K562 (cell line): ENCODE results near the gene C9. TPM values are rescaled to one million over a fixed set of nuclear protein-coding genes. Genes with fewer than 3 reads are reported as not detected.

Experiments used
- ATF1 ChIP-seq, 2 experiments: fragments of 450-650 bp in 1 of 2; IDR thresholded peaks; 2 replicates each; pipeline ENCODE4 v1.6.1; 2016; ENCODE audit warnings: missing compliant biosample characterization in 1 of 2, missing genetic modification characterization in 1 of 2
- CBX8 ChIP-seq: fragments of 200-600 bp; sonication (generic); IDR thresholded peaks from 2 replicates; pipeline ENCODE4 v1.6.1; 2012; ENCODE audit warnings: borderline replicate concordance, mixed run types, low read depth, mild to moderate bottlenecking, moderate library complexity, mixed read lengths, low read length, control low read depth, inconsistent platforms; ENCODE audit not compliant: poor library complexity, severe bottlenecking; ENCODE audit errors: extremely low read depth
- FIP1L1 ChIP-seq: fragments of 200-400 bp; formaldehyde crosslinking; IDR thresholded peaks from 2 replicates; pipeline ENCODE4 v1.6.1; 2018; ENCODE audit warnings: mild to moderate bottlenecking, low read depth, low read length; ENCODE audit not compliant: poor library complexity, severe bottlenecking
- GATA2 ChIP-seq: sonication (generic); formaldehyde crosslinking; IDR thresholded peaks from 2 replicates; pipeline ENCODE4 v1.4.0; 2020; ENCODE audit warnings: mild to moderate bottlenecking, missing genetic modification reagents
- HMGN3 ChIP-seq: IDR thresholded peaks from 2 replicates; pipeline ENCODE4 v1.6.1; 2011; ENCODE audit warnings: borderline replicate concordance, low read depth, mild to moderate bottlenecking, mixed read lengths, low read length; ENCODE audit not compliant: insufficient read length; ENCODE audit errors: extremely low read depth
- MAZ ChIP-seq, 2 experiments: fragments of 450-650 bp in 1 of 2; sonication (generic) in 1 of 2; formaldehyde crosslinking; IDR thresholded peaks in 1 of 2; conservative IDR thresholded peaks in 1 of 2; 2 replicates each; pipeline versions ENCODE4 v1.4.0 to v1.5.0; 2020; ENCODE audit warnings: mild to moderate bottlenecking in 1 of 2, missing genetic modification reagents in 1 of 2
- RB1 ChIP-seq: fragments of 450-650 bp; IDR thresholded peaks from 2 replicates; pipeline ENCODE4 v1.6.1; 2017; ENCODE audit warnings: low read depth, mild to moderate bottlenecking
- SAFB2 ChIP-seq: fragments of 200-400 bp; formaldehyde crosslinking; IDR thresholded peaks from 2 replicates; pipeline ENCODE4 v1.6.1; 2018; ENCODE audit warnings: borderline replicate concordance, low read length, low read depth, moderate library complexity; ENCODE audit not compliant: severe bottlenecking
- SNIP1 ChIP-seq: fragments of 450-650 bp; IDR thresholded peaks from 2 replicates; pipeline ENCODE4 v1.7.1; 2017; ENCODE audit warnings: low read depth, mild to moderate bottlenecking
- SP2 ChIP-seq: IDR thresholded peaks from 2 replicates; pipeline ENCODE4 v1.6.1; 2011; ENCODE audit warnings: mild to moderate bottlenecking, low read depth, low read length, moderate library complexity; ENCODE audit not compliant: poor library complexity, severe bottlenecking; ENCODE audit errors: extremely low read depth
- TCF7L2 ChIP-seq: fragments of 150-350 bp; IDR thresholded peaks from 2 replicates; pipeline ENCODE4 v1.6.1; 2016; ENCODE audit warnings: low read depth, mild to moderate bottlenecking, low read length, moderate library complexity
- ZNF444 ChIP-seq: fragments of 250-450 bp; sonication (Bioruptor Pico); IDR thresholded peaks from 2 replicates; pipeline ENCODE4 v1.4.0; 2020; ENCODE audit warnings: mild to moderate bottlenecking, moderate library complexity
- ZNF668 ChIP-seq: fragments of 250-450 bp; sonication (Bioruptor Pico); IDR thresholded peaks from 2 replicates; pipeline ENCODE4 v1.8.0; 2022; ENCODE audit warnings: mild to moderate bottlenecking, inconsistent platforms
- polyA plus RNA-seq, 8 experiments: library from polyadenylated mRNA; depleted of rRNA in 4 of 8; stranded (reverse) in 5 of 8; unstranded in 3 of 8; fragments of >200 nt; fragmentation: Nextera tagmentation in 2 of 8; fragmentation: Illumina TruSeq in 1 of 8; extraction: Ambion mirVana in 2 of 8; extraction: Trizol in 1 of 8; gene quantifications; 2 replicates each; pipeline versions ENCODE4 v1.2.1 to v1.2.3, GENCODE V29; 2011 to 2014; ENCODE audit warnings: inconsistent platforms in 1 of 8, missing spikeins in 1 of 8
- total RNA-seq, 7 experiments: library from RNA; depleted of rRNA in 6 of 7; stranded (reverse); fragments of >200 nt in 6 of 7; fragmentation: Illumina TruSeq in 2 of 7; extraction: Trizol in 2 of 7; gene quantifications; 2 replicates each; pipeline versions ENCODE4 v1.2.1 to v1.2.3, GENCODE V29; 2011 to 2021; ENCODE audit warnings: low replicate concordance in 1 of 7
- TF ChIP-seq, protein P1 (sequence below), 2 experiments: fragments of 200-800 bp in 1 of 2; sonication (Bioruptor generic) in 1 of 2; sonication (generic) in 1 of 2; formaldehyde crosslinking in 1 of 2; IDR thresholded peaks in 1 of 2; conservative IDR thresholded peaks in 1 of 2; 2 replicates each; pipeline versions ENCODE4 v1.5.0 to v1.6.1; 2016 to 2020; ENCODE audit warnings: missing compliant biosample characterization in 1 of 2, missing genetic modification characterization in 1 of 2, missing genetic modification reagents in 1 of 2
- TF ChIP-seq, protein P2 (sequence below): fragments of 450-650 bp; formaldehyde crosslinking; IDR thresholded peaks from 2 replicates; pipeline ENCODE4 v1.4.0; 2020; ENCODE audit warnings: mild to moderate bottlenecking, moderate library complexity
- TF ChIP-seq, protein P3 (sequence below): sonication (generic); formaldehyde crosslinking; IDR thresholded peaks from 2 replicates; pipeline ENCODE4 v1.8.1; 2023; ENCODE audit warnings: mild to moderate bottlenecking, missing genetic modification reagents
- TF ChIP-seq, protein P4 (sequence below): fragments of 250-450 bp; sonication (Bioruptor Pico); IDR thresholded peaks from 2 replicates; pipeline ENCODE4 v1.5.0; 2021; ENCODE audit warnings: mild to moderate bottlenecking, moderate library complexity

The C9 gene
- total and polyA plus RNA-seq, 9 of the 15 experiments (the other 6 are each of a cell fraction or from before 2014, with no cell fraction given), result 0.08 to 0.38 TPM; not detected in 7

DNA sequence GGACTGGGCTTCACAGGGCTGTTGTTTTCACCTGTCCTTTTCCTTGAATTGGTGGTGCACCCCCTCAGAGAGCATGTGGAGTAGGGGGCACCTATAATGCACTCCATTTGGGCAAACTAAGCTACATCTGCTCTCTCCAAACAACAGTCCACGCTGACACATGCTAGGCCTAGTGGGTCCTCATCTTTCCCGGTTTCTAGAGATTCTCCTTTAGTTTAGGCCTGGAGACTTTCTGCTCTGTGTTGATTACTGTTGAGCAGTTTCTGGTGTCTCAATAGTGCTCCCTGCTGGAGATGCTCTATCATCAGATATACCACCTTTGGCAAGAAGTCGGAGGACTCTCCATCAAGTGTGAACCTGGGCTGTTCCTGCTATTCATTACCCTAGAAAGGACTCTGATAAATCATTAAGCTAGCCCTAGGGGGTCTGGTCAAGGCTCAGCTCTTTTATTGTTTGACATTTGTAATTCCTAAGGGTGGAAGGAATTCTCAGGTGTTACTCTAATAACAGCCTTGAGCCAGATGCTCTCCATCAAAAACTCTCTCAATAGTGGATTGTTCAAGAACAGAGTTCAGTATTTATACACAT, 81.0 kb downstream of the C9 start (continued):
- TF ChIP-seq, protein P1, sequence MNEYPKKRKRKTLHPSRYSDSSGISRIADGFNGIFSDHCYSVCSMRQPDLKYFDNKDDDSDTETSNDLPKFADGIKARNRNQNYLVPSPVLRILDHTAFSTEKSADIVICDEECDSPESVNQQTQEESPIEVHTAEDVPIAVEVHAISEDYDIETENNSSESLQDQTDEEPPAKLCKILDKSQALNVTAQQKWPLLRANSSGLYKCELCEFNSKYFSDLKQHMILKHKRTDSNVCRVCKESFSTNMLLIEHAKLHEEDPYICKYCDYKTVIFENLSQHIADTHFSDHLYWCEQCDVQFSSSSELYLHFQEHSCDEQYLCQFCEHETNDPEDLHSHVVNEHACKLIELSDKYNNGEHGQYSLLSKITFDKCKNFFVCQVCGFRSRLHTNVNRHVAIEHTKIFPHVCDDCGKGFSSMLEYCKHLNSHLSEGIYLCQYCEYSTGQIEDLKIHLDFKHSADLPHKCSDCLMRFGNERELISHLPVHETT (CRISPR knock-in tag; conservative IDR thresholded peaks at IDR 0.05 in 1 of 2, IDR thresholded peaks at IDR 0.05 in 1 of 2), result no peak
- TF ChIP-seq SP2 (no peak), HMGN3 (no peak), GATA2 (peak; percentile 62), RB1 (no peak), ZNF444 (CRISPR knock-in tag) (no peak), SNIP1 (no peak), FIP1L1 (no peak), MAZ (CRISPR knock-in tag; conservative IDR thresholded peaks at IDR 0.05 in 1 of 2, IDR thresholded peaks at IDR 0.05 in 1 of 2) (0 out of 4 replicates have a peak, but pooled peaks of 1 of the 2 experiments have one; percentile 17), SAFB2 (no peak), ZNF668 (CRISPR knock-in tag) (no peak), TCF7L2 (no peak), CBX8 (no peak), ATF1 (CRISPR knock-in tag; IDR thresholded peaks at IDR 0.05) (no peak), ATF1 (tag; IDR thresholded peaks at IDR 0.05) (0 out of 2 replicates have a peak, but pooled peaks have one; percentile 22)
- TF ChIP-seq, protein P2, sequence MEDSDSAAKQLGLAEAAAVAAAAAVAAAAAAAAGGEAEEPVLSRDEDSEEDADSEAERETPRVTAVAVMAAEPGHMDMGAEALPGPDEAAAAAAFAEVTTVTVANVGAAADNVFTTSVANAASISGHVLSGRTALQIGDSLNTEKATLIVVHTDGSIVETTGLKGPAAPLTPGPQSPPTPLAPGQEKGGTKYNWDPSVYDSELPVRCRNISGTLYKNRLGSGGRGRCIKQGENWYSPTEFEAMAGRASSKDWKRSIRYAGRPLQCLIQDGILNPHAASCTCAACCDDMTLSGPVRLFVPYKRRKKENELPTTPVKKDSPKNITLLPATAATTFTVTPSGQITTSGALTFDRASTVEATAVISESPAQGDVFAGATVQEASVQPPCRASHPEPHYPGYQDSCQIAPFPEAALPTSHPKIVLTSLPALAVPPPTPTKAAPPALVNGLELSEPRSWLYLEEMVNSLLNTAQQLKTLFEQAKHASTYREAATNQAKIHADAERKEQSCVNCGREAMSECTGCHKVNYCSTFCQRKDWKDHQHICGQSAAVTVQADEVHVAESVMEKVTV (CRISPR knock-in tag), result peak; percentile 97
- TF ChIP-seq, protein P3, sequence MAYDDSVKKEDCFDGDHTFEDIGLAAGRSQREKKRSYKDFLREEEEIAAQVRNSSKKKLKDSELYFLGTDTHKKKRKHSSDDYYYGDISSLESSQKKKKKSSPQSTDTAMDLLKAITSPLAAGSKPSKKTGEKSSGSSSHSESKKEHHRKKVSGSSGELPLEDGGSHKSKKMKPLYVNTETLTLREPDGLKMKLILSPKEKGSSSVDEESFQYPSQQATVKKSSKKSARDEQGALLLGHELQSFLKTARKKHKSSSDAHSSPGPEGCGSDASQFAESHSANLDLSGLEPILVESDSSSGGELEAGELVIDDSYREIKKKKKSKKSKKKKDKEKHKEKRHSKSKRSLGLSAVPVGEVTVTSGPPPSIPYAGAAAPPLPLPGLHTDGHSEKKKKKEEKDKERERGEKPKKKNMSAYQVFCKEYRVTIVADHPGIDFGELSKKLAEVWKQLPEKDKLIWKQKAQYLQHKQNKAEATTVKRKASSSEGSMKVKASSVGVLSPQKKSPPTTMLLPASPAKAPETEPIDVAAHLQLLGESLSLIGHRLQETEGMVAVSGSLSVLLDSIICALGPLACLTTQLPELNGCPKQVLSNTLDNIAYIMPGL (CRISPR knock-in tag), result no peak
- TF ChIP-seq, protein P4, sequence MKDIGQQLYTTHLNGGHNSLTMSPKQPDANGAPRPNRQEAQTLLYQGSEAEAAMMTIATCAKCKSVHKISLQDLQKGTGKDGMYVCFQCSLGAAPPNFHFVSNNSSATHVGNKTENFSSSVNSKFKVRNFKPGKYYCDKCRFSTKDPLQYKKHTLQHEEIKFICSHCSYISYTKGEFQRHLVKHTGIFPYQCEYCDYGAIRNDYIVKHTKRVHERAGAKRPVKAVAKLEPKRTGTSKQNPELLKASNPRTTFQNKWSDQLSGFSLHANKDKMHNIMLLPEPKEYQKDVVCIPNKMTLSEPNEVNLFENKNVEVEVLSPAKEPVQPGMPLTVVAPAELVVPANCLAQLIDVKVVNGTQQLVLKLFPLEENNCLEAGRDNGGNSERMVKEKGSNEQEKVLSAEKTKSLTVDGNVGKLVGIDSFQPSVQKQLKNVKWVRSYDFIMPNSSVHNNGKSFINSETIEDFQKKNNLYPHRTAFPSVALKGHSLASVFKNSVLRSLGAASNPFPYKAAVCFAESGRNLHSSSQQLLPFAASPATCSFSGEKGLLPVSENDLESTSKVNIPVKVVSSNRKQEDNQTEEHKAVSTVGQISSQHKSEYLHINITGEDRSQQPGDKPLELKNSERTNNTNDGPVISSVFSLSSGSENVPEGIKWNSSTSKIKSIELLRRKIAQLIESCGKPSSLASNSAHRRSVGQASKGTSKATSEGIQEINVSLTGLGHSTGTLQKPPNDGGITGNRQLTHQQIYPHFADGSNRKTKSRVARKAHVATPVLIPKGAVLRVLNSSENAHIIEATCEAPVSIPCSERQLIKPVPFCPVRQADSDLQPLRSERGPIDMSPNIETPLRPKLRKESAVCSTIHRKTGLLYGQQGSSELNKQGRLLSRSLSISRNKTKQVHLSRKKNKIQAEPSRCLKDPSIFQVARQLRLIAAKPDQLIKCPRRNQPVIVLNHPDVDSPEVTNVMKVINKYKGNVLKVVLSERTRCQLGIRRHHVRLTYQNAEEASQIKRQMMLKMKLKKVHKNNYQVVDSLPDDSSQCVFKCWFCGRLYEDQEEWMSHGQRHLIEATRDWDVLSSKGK, result no peak
